Cerebellar nuclear complex (tissue), 1 donor: ENCODE measurements around the gene HRH2.

ENCODE experiments used
- DNase-seq, 2 experiments: peaks; one replicate each; lab custom pipeline; 2025; lab: John Stamatoyannopoulos, UW

The HRH2 gene

DNA sequence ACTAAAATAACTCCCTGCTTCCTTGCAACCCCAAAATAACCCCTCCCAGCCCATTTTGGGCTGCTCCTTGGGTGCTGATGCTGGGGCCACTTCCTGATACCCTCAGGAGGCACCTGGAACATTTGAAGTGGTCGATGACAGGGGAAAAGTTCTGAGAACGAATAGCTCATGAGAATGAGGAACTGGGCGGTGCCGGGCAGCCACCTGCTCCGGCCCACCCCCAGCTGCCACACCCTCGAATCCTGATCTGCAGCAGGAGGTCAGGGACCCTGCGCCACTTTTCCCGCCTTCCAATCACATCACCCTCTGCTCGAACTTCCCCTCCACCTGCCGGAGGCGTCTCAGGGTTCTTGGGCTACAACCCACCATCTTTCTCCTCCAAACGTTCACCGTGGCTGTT, 19.7 kb downstream of the HRH2 start:
- no peak for DNase-seq

DNA sequence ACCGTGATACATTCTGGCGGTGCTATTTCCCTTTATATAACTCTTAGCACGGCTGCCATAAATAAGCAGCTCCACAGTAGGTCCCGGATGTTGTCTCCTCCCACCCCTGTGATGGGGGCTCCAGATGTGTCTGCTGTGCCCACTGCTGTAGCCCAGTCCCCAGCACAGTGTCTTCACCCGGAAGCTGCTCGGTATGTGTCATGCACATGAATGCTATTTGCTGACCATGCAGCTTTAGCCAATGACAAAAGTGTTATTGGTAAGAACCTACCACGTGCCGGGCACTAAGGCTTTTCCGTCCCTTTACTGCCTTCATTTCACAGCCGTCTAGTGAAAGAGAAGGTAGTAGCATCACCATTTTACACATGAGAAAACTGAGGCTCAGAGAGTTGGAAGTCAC, 20.2 kb downstream of the HRH2 start:
- DNase-seq = no peak

DNA sequence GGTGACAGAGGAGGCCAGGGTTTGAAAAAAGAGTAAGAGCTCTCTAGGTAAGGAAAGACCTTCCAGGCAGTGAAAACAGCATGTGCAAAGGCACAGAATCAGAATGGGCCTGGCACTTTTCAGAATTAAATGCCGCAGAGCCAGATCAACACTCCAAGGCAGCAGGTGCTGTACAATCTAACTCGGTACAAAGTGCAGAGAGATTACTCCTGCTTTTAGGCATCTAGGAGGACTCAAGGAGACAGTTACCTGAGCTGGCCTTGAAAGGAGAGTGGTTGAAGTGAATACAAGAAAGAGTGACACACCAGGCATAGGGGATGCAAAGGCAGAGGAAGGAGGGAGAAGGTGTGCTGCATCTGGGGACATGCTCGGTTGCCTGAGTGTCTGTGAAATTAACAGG, 21.5 kb downstream of the HRH2 start:
- DNase-seq = no peak

DNA sequence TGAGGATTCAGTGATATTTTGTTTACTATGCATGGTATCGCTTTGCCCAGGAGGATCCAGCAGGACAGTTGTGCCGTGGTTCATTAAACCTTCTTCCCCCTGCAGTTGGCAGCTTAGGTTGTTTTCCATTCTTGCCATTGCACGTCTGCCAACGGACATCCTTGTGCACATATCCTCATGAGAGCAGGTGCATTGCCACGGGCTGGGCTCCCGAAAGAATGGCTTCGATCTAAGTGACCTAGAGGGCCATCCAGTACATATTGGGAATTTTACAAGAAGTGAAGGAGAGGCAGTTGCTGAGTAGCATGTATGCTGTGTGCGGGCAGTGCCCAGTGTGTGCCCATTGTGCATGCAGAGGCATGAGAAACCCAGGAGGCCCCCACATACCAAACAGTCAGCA, 22.1 kb downstream of the HRH2 start:
- no peak for DNase-seq

DNA sequence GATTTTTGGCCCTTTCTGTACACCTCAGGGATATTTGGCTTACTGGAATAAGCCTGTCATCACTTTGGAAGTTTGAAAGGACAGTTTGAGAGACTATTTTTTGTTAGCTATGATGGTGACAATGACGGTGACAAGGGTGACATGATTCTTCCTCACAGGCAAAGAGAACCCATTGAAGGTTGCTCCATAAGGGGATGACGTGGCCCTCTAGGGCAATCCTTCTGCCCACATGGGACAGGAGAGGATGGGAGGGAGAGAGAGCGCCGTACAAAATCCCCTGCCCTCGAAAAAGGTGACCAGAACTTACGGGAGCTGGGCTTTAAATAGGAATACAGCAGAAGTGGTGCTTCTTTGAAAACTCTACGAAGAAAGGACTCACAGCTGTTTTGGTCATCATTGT, 22.6 kb downstream of the HRH2 start:
- no peak for DNase-seq

DNA sequence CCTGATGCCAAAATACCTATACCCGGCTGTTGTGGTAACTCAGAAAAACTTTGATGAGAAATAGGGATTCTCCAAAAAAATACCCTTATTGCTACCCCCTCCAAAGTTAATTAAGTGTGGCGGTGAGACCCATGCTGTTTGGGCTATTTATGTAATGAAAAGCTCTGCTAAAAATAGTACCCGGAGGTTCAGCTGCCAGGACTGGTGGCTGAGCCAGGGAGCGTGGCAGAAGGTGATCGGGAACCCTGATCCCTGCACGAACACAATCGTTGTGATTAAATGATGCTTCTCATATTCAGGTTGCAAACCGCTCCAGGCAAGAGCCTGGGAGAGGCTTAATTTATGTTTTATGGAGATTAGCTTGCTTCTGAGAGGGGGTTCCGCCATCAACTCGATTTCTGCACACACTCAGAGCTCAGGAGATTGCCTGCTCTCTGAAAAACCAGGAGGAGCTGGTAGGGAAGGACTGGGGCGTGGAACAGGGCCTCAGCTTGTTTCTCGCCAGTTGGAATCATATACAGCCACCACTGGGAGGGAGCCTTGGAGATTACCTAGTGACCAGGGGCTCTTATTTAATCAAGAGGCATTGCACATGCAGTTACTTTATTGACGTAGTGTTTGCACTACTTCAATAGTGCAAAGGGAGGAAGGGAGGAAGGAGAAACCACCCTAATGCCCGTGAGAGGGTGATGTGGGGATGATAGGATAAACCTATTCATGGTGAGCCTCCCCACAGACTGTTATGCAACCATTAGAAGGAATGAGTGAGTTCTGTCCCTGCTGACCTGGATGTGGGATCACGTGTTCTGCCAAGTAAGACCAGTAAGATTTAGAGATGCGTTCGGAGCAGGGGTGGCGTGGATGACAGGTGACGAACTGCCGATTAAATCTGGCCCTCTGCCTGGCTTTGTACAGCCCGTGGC, 23.4 kb downstream of the HRH2 start:
- DNase-seq = no peak

DNA sequence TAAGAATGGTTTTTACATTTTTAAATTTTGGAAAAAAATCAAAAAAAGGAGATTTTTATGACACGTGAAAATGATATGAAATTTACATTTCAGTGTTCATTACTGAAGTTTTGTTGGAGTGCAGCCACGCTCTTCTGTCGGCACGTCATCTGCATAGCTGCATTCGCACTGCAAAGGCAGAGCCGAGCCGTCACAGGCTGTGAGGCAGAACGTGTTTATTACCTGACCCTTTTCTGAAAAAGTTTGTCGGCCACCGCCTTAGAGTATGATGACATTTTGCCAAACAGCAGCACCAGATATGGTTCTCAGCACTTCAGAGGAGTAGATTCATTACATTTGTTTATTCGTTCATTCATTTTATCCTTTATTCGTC, 24.1 kb downstream of the HRH2 start:
- DNase-seq = no peak

DNA sequence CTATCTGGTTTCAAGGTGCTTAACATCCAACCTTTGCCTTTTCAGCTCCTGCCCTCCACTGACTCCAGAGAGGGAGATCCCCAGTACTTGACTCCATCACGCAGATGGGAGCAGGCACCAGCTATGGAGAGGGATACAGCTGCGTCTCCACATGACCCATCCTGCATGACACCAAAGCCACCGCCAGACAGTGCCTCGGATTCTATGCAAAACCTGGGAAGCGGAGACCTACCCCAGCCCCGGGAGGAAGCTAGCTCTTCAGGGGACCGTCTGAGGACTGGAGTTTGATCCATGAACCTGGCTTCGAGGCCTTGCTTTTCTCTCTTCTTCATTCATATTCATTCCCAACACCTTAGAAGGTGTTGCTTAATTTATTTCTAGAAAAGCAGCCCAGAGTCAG, 24.8 kb downstream of the HRH2 start:
- no peak for DNase-seq

DNA sequence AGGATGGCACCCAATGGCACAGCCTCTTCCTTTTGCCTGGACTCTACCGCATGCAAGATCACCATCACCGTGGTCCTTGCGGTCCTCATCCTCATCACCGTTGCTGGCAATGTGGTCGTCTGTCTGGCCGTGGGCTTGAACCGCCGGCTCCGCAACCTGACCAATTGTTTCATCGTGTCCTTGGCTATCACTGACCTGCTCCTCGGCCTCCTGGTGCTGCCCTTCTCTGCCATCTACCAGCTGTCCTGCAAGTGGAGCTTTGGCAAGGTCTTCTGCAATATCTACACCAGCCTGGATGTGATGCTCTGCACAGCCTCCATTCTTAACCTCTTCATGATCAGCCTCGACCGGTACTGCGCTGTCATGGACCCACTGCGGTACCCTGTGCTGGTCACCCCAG, 25.4 kb downstream of the HRH2 start:
- DNase-seq = no peak

DNA sequence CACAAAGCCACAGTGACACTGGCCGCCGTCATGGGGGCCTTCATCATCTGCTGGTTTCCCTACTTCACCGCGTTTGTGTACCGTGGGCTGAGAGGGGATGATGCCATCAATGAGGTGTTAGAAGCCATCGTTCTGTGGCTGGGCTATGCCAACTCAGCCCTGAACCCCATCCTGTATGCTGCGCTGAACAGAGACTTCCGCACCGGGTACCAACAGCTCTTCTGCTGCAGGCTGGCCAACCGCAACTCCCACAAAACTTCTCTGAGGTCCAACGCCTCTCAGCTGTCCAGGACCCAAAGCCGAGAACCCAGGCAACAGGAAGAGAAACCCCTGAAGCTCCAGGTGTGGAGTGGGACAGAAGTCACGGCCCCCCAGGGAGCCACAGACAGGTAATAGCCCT, 26.1 kb downstream of the HRH2 start:
- DNase-seq = no peak

DNA sequence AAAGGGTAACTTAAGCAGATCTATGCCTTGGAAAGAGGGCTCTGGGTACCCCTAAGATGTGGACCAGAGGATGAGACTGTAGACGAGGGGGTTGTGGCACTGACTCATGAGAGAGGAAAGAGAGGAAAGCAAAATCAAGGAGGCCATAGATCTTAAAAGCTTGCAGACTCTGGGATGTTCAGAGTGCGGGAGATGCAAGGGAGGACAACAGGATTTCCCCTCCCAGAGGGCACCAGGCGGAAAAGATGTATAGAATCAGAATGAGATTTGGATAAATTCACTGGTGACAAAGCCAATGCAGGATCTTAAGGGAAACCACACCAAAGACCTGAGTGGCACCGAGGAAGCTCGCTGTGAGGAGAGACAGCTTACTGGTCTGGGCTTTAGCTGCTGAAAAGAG, 27.1 kb downstream of the HRH2 start:
- no peak for DNase-seq

DNA sequence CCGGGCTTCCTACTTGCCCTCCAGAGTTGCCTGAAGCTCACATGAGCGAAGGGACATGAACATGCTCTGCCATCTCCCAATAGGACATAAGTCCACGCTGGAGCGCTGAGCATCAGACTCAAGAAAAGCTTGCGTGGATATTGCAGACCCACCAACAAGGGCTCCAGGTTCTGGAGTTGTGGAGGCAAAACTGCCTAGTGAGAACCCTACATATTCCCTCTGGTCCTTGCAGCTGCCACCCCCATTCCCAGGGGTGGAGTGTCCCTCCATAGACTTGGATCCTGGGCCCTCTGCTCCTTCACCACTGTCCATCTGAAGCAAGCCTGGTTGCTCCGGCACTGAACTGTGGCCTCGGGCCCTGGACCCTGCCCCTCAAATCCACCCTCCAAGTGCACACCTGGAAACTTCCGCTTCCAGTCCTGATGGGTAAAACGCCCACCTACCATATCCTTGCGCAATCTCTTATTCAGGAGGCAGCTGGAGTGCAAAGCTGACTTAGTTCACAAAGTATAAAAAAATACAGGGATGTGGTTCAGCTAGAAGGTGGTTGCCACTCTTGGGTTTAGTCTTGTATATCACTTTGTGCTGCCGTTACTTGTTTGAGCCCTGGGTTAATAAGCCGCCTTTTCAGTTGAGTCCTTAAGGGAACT, 28.0 kb downstream of the HRH2 start:
- no peak for DNase-seq

DNA sequence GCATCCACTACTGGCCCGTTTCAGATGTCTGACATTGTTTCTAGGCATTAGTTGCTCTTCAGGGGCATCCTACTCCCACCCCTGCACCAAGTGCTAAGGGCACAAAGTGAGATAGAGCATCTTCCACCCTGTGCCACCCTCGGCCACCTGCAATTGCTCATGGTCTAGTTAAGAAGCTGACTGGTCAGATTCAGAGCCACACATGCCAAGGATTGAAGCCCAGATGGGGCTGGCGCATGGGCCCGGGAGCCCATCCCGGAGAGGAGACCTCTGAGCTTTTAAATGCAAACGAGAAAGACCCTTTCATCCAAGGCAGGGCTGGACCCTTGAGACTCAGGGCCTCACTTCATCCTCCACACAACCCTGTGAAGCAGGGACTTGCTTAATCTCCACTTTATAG, 28.5 kb downstream of the HRH2 start:
- DNase-seq = no peak

DNA sequence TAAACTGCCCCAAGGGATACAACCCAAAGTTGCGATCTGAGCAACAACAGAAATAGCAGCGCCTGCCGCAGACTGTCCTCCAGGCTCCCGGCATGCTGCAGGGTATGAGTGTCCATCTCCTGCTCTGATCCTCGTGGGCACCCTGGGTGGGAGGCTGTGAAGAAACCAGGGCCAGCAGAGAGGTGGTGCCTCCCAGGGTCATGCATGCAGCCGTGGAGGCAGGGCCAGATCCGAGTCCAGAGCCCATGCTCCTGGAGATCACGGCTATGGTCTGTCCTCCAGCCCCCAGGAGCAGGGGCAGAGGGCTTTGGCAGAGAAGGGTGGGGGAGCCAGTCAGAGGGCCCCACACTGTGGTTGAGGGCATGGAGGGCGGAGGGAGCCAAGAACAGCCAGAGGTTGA, 29.0 kb downstream of the HRH2 start:
- no peak for DNase-seq

DNA sequence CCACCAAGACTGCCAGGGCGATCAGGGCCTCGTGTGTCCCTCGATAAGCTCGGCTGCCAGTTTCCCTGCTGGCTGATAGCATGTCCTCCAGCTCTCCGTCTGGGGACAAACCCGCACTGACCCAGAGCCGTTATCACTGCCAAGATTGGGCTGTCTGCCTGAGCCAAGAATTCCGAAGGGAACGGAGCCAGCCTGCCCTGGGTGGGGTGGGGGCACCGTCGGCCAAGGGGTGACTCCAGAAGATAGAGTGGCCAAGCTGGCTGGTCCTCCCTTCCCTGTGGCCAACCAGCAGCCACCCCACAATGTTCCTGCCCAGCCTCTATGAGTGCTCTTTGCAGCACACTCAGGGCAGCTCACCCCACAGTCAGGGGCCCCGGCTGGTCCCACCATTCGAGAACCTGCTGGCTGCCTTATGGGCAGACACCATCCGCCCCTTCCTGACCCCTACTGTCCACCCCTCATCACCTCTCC, 29.4 kb downstream of the HRH2 start:
- DNase-seq = no peak

DNA sequence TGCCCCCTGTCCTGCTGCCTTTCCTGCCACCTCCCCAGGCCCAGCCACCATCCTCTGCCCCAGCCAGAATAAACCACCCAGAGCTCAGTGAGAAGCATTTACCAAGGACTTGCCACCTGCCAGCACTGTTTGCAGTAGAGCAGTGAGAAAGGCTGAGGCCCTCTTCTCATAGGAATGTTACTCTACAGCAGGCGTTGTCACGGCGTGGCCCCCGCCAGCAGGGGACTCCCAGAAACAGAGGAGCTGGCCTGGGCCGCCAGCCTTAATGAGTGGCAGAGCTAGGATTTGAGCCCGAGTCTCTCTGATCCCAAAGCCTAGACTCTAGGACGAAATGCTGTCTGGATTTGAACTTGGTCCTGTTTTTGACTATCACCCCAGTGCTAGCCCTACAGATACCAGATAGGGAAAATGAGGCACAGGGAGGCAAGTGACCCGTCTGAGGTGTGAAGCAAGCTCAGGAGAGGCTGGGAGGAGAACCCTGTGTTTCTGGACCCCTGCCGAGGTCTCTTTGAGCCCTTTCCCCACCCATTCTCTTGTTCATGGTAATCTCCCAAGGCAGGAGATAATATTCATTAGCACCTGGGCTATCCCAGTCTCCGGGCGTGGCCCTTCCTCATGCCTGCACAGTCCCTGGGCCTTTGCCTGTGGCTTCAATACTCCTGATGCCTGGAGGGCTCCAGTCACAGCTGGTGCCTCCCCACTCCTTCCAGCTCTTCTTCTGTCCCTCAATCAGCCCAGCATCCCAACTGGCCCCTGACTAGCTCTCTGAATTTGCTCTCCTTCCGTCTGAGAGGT, 30.7 kb downstream of the HRH2 start:
- DNase-seq = no peak

DNA sequence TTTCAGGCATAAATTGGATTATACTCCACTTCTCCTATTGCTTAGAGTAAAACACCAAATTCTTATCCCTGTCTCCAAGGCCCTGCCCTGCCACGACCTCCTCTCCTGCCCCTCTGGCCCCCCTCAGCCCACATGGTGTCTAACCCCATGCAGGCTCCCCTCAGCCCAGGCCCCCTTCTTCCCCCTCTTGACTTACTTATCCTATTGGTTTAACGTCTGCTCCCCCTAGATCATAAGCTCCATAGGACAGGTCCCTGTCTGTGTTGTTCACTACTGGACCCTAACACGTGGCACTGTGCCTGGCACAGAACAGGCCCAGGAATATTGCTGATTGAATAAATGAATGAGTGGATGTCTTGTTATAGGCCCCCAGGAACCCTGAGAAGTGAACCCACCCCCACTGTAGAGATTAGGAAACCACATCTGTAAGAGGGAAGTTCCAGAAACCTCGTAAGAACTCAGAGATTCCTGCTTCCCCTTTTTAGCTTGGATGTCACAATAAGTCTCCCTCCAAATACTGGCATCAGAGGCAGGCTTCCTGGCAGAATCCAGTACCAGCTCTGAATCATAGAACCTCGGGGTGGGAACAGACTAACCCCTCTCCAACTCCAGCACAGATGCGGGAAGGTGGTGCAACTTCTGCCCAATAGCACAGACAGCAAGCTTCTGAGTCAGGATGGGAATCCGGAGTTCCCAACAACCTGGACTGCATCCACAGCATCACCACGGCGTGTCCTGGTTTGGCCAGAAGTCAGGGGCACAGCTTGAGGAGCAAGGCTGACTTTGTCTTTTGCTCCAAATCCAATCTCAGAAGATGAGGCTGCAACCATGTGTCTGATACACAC, 31.5 kb downstream of the HRH2 start:
- DNase-seq = no peak

DNA sequence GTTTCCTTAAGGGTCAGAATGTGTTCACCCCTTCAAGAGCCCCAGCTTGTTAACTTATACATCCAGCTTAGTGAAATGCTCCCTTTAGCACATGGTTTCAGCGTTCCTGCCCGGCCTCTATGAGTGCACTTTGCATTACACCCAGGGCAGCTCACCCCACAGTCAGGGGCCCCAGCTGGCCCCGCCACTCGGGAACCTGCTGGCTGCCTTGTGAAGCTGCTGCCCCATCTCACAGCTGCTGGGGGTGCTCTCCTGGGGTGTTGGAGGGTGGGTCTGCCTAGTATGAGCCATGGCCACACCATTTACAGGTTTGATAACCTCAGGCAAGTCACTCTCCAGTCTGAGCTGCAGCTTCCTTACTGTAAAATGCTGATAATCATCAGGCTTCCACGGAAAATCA, 32.2 kb downstream of the HRH2 start:
- no peak for DNase-seq

DNA sequence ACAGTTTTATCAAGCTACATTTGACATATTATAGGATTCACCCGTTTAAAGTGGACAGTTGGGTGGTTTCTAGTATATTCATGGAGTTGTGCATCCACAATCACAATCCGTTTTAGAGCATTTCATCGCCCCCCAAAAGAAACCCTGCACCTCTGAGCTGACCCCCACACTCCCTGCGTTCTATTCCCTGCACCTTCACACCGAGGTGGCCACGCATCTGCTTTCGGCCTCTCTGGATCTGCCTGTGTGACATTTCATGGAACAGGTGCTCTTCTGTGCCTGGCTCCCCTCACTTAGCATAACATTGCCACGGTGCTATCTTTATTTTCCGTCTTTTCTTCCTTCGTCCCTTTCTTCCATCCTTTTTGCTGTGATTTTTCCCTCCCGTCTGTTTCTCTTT, 32.7 kb downstream of the HRH2 start:
- DNase-seq = no peak

DNA sequence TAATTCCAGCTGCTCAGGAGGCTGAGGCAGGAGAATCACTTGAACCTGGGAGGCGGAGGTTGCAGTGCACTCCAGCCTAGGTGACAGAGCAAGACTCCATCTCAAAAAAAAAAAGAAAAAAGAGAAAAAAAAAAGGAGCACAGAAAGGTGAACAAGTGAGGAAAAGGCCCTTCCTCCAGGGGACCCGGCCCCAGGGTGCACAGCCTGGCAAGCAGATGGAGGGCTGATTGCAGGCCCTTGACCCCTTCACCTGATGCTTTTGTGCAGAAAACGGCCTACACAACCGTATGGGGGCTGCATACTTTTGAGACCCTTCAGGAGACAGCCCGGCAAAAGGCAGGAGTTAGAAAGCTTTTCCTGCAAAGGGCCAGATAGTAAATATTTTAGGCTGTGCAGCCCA, 33.9 kb downstream of the HRH2 start:
- DNase-seq = no peak

DNA sequence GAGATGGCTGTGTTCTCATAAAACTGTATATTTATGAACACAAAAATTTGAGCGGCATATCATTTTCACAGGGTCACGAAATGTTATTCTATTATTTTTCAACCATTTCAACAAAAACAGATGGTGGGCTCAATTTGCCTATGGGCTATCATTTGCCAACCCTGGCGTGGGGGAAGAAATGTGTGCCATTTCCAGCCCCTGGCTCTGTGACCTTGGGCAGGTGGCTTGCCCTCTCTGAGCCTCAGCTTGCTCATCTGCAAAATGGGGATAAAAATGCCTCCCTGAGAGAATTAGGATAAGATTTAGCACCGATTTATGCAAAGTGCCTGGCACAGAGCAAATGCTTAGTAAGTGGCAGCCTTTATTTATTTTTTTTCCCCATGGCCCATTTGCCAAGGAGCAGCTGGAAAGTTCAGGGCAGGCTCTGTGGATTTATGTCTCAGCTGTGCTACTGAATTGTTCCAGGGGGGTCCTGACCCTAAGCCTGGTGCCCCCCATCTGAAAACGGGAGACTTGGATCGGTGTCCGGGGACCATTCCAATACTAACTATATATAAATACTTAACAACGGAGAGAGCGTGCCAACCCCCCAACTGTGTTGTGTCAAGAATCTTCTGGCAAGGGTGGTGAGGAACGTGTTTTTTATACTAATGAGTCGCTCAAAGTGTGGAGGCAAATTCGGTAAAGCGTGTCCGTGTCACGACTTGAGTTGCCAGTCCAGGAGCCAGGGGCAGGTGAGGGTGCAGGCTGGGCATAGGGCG, 34.5 kb downstream of the HRH2 start:
- DNase-seq = no peak
